GM12878 (cell line): ENCODE results near the gene SP110. TPM values are rescaled to one million over a fixed set of nuclear protein-coding genes. Genes with fewer than 3 reads are reported as not detected.
A peak's percentile ranks its signal among the peaks of the same experiment; 100 is the strongest.

Experiments used
- CEBPB ChIP-seq, 2 experiments: fragments of 150-350 bp in 1 of 2; IDR thresholded peaks; 2 replicates each; pipeline ENCODE4 v1.6.1; 2012 to 2014; ENCODE audit warnings: low read depth in 2 of 2, low read length in 2 of 2, borderline replicate concordance in 1 of 2, inconsistent platforms in 1 of 2
- CHD4 ChIP-seq: fragments of 200-600 bp; sonication (generic); IDR thresholded peaks from 2 replicates; pipeline ENCODE4 v1.6.1; 2016; ENCODE audit warnings: mild to moderate bottlenecking
- HDAC2 ChIP-seq: fragments of 200-600 bp; sonication (generic); IDR thresholded peaks from 2 replicates; pipeline ENCODE4 v1.6.1; 2017
- IKZF1 ChIP-seq: fragments of 450-650 bp; conservative IDR thresholded peaks from 2 replicates; pipeline ENCODE4 v1.6.1; 2017; ENCODE audit warnings: antibody characterized with exemption, mild to moderate bottlenecking
- IKZF2 ChIP-seq, 2 experiments: fragments of 450-650 bp; IDR thresholded peaks; 2 replicates each; pipeline ENCODE4 v1.6.1; 2017; ENCODE audit warnings: mild to moderate bottlenecking in 2 of 2, moderate library complexity in 2 of 2
- MYC ChIP-seq: IDR thresholded peaks from 2 replicates; pipeline ENCODE4 v1.6.1; 2011; ENCODE audit warnings: mild to moderate bottlenecking, low read length, moderate library complexity, inconsistent platforms; ENCODE audit not compliant: insufficient read depth, insufficient replicate concordance, insufficient read length, severe bottlenecking
- POLR2A ChIP-seq: IDR thresholded peaks from 2 replicates; pipeline ENCODE4 v1.6.1; 2011; ENCODE audit warnings: low read depth, mild to moderate bottlenecking, low read length
- POU2F2 ChIP-seq: IDR thresholded peaks from 3 replicates; pipeline ENCODE4 v1.6.1; 2011; ENCODE audit warnings: low read depth, mild to moderate bottlenecking, low read length, borderline replicate concordance
- RB1 ChIP-seq: fragments of 450-650 bp; formaldehyde crosslinking; IDR thresholded peaks from 2 replicates; pipeline ENCODE4 v1.6.1; 2017; ENCODE audit warnings: mild to moderate bottlenecking, borderline replicate concordance
- RFX5 ChIP-seq: IDR thresholded peaks from 2 replicates; pipeline ENCODE4 v1.6.1; 2011; ENCODE audit warnings: low read depth, low read length, improper control_type of control experiment
- SIX5 ChIP-seq: IDR thresholded peaks from 2 replicates; pipeline ENCODE4 v1.6.1; 2011; ENCODE audit warnings: mild to moderate bottlenecking, low read depth, low read length, moderate library complexity; ENCODE audit not compliant: severe bottlenecking
- SPI1 ChIP-seq: IDR thresholded peaks from 2 replicates; pipeline ENCODE4 v1.6.1; 2011; ENCODE audit warnings: low read depth, mild to moderate bottlenecking, low read length, moderate library complexity, borderline replicate concordance; ENCODE audit not compliant: insufficient read depth
- STAT3 ChIP-seq: IDR thresholded peaks from 2 replicates; pipeline ENCODE4 v1.6.1; 2011; ENCODE audit warnings: low read depth, low read length, improper control_type of control experiment
- TCF7 ChIP-seq: IDR thresholded peaks from 2 replicates; pipeline ENCODE4 v1.6.1; 2014; ENCODE audit warnings: antibody characterized with exemption, borderline replicate concordance
- ZBED1 ChIP-seq: IDR thresholded peaks from 2 replicates; pipeline ENCODE4 v1.6.1; 2016; ENCODE audit warnings: borderline replicate concordance
- ZNF217 ChIP-seq: fragments of 450-650 bp; IDR thresholded peaks from 2 replicates; pipeline ENCODE4 v1.6.1; 2017; ENCODE audit warnings: antibody characterized with exemption, mild to moderate bottlenecking
- ZNF384 ChIP-seq: IDR thresholded peaks from 2 replicates; pipeline ENCODE4 v1.6.1; 2012; ENCODE audit warnings: low read depth, mild to moderate bottlenecking, low read length, improper control_type of control experiment, borderline replicate concordance
- polyA plus RNA-seq, 11 experiments: library from polyadenylated mRNA; depleted of rRNA in 4 of 11; unstranded in 6 of 11; stranded (reverse) in 5 of 11; fragments of >200 nt; fragmentation: Nextera tagmentation in 4 of 11; fragmentation: Illumina TruSeq in 1 of 11; extraction: Ambion mirVana in 4 of 11; extraction: Trizol in 1 of 11; gene quantifications; 1 replicate in 1 of 11; 2 replicates in 10 of 11; pipeline versions ENCODE4 v1.2.1 to v1.2.3, GENCODE V29; 2011 to 2016; ENCODE audit warnings: inconsistent platforms in 2 of 11, missing spikeins in 2 of 11, low read depth in 1 of 11
- total RNA-seq, 4 experiments: library from RNA; depleted of rRNA in 3 of 4; stranded (reverse); fragments of >200 nt in 3 of 4; fragmentation: Illumina TruSeq in 1 of 4; extraction: Trizol in 1 of 4; gene quantifications; 2 replicates each; pipeline versions ENCODE4 v1.2.1 to v1.2.3, GENCODE V29; 2013 to 2021
- TF ChIP-seq, protein P1 (sequence below): fragments of 450-650 bp; formaldehyde crosslinking; IDR thresholded peaks from 2 replicates; pipeline ENCODE4 v1.5.0; 2022; ENCODE audit warnings: mild to moderate bottlenecking, missing genetic modification characterization
- TF ChIP-seq, protein P2 (sequence below): fragments of 450-650 bp; IDR thresholded peaks from 2 replicates; pipeline ENCODE4 v1.6.1; 2017; ENCODE audit warnings: antibody characterized with exemption, mild to moderate bottlenecking, moderate library complexity
- TF ChIP-seq, protein P3 (sequence below): fragments of 150-350 bp; IDR thresholded peaks from 2 replicates; pipeline ENCODE4 v1.6.1; 2014; ENCODE audit warnings: mild to moderate bottlenecking, low read depth, low read length
- TF ChIP-seq, protein P4 (sequence below): fragments of 450-650 bp; IDR thresholded peaks from 2 replicates; pipeline ENCODE4 v1.6.1; 2018; ENCODE audit warnings: mild to moderate bottlenecking, low read depth, moderate library complexity; ENCODE audit not compliant: partially characterized antibody

SP110 gene
- total and polyA plus RNA-seq, 10 of the 15 experiments (the other 5 are each of a cell fraction or from before 2014, with no cell fraction given): 81.2 to 149 (median 100) TPM

DNA sequence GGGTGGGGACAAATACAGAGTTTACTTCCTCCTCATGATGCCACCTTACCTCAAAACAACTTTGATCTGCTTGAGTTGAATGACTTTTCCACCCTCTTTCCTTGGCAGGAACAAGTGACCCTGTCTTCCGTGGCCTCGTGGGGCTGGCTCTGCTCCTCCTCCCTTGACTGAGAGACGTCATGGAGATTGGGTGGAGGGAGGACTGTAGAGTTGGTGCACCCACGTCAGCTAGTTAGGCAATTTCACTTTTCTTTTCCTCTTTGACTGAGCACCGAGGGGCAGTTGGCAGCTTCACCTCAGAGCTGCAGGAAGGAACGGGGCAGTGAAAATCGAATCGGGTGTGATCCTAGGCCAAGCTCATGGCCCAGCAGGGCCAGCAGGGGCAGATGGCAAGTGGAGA lies 5.7 kb upstream of the SP110 start, which contains the start of gene SP140 (continued):
- TF ChIP-seq STAT3 (no peak), CEBPB (IDR thresholded peaks at IDR 0.05; ENCODE audit: borderline replicate concordance in 1 of 2, low read depth in 2 of 2, low read length in 2 of 2) (no peak), ZNF217 (no peak), CHD4 (no peak), RFX5 (peak; percentile 56; the same call in 1 of the 2 replicates), POLR2A (peak; percentile 93), IKZF1 (peak; percentile 68), POU2F2 (peak; percentile 62; the same call in 2 of the 3 replicates), TCF7 (no peak), HDAC2 (no peak), MYC (no peak), IKZF2 (IDR thresholded peaks at IDR 0.05) (peak; percentile 15 to 32; a peak in 2 of 4 replicates), SPI1 (no peak), ZNF384 (no peak), ZBED1 (no peak), RB1 (no peak; the same call in 1 of the 2 replicates), SIX5 (peak; percentile 7)
- TF ChIP-seq, protein P1, sequence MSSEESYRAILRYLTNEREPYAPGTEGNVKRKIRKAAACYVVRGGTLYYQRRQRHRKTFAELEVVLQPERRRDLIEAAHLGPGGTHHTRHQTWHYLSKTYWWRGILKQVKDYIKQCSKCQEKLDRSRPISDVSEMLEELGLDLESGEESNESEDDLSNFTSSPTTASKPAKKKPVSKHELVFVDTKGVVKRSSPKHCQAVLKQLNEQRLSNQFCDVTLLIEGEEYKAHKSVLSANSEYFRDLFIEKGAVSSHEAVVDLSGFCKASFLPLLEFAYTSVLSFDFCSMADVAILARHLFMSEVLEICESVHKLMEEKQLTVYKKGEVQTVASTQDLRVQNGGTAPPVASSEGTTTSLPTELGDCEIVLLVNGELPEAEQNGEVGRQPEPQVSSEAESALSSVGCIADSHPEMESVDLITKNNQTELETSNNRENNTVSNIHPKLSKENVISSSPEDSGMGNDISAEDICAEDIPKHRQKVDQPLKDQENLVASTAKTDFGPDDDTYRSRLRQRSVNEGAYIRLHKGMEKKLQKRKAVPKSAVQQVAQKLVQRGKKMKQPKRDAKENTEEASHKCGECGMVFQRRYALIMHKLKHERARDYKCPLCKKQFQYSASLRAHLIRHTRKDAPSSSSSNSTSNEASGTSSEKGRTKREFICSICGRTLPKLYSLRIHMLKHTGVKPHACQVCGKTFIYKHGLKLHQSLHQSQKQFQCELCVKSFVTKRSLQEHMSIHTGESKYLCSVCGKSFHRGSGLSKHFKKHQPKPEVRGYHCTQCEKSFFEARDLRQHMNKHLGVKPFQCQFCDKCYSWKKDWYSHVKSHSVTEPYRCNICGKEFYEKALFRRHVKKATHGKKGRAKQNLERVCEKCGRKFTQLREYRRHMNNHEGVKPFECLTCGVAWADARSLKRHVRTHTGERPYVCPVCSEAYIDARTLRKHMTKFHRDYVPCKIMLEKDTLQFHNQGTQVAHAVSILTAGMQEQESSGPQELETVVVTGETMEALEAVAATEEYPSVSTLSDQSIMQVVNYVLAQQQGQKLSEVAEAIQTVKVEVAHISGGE: no peak
- TF ChIP-seq, protein P2, sequence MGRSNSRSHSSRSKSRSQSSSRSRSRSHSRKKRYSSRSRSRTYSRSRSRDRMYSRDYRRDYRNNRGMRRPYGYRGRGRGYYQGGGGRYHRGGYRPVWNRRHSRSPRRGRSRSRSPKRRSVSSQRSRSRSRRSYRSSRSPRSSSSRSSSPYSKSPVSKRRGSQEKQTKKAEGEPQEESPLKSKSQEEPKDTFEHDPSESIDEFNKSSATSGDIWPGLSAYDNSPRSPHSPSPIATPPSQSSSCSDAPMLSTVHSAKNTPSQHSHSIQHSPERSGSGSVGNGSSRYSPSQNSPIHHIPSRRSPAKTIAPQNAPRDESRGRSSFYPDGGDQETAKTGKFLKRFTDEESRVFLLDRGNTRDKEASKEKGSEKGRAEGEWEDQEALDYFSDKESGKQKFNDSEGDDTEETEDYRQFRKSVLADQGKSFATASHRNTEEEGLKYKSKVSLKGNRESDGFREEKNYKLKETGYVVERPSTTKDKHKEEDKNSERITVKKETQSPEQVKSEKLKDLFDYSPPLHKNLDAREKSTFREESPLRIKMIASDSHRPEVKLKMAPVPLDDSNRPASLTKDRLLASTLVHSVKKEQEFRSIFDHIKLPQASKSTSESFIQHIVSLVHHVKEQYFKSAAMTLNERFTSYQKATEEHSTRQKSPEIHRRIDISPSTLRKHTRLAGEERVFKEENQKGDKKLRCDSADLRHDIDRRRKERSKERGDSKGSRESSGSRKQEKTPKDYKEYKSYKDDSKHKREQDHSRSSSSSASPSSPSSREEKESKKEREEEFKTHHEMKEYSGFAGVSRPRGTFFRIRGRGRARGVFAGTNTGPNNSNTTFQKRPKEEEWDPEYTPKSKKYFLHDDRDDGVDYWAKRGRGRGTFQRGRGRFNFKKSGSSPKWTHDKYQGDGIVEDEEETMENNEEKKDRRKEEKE: no peak
- TF ChIP-seq, protein P3, sequence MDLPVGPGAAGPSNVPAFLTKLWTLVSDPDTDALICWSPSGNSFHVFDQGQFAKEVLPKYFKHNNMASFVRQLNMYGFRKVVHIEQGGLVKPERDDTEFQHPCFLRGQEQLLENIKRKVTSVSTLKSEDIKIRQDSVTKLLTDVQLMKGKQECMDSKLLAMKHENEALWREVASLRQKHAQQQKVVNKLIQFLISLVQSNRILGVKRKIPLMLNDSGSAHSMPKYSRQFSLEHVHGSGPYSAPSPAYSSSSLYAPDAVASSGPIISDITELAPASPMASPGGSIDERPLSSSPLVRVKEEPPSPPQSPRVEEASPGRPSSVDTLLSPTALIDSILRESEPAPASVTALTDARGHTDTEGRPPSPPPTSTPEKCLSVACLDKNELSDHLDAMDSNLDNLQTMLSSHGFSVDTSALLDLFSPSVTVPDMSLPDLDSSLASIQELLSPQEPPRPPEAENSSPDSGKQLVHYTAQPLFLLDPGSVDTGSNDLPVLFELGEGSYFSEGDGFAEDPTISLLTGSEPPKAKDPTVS: no peak
- TF ChIP-seq, protein P4, sequence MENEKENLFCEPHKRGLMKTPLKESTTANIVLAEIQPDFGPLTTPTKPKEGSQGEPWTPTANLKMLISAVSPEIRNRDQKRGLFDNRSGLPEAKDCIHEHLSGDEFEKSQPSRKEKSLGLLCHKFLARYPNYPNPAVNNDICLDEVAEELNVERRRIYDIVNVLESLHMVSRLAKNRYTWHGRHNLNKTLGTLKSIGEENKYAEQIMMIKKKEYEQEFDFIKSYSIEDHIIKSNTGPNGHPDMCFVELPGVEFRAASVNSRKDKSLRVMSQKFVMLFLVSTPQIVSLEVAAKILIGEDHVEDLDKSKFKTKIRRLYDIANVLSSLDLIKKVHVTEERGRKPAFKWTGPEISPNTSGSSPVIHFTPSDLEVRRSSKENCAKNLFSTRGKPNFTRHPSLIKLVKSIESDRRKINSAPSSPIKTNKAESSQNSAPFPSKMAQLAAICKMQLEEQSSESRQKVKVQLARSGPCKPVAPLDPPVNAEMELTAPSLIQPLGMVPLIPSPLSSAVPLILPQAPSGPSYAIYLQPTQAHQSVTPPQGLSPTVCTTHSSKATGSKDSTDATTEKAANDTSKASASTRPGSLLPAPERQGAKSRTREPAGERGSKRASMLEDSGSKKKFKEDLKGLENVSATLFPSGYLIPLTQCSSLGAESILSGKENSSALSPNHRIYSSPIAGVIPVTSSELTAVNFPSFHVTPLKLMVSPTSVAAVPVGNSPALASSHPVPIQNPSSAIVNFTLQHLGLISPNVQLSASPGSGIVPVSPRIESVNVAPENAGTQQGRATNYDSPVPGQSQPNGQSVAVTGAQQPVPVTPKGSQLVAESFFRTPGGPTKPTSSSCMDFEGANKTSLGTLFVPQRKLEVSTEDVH: no peak
